GM11168 (cell line): ENCODE measurements around the gene KIAA0753.

ENCODE experiments used
- in situ Hi-C: fragments of 300-500 bp; cut with MboI; formaldehyde crosslinking; loops from one replicate; pipeline ENCODE4 v1.12.0; 2022; ENCODE audit warnings: low sequenced_read_pairs; ENCODE audit not compliant: unreplicated experiment

Gene KIAA0753

DNA sequence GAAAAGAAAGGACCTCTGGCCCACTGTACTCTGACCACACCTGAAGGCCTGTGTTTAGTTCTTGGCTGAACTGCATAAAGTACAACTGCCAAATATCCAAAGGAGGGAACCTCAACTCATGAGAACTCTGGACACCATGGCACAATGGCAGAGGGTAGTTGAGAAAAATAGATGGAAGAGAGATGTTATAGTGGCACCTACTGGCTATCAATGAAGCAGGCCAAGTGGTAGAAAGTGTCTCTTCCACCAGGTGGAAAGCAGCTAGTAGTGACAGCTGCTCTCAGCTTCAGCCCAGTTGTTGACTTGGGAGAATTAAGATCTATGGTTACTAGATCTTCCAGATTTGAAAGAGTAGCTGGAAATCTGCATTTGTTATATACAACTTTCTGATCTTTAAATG lies 7.7 kb upstream of the KIAA0753 start:
- in situ Hi-C loops: no loop called here

GRCh38 chr17:6643451-6644125 lies 3.1 kb upstream of the KIAA0753 start:
- in situ Hi-C loops: no loop called here

DNA sequence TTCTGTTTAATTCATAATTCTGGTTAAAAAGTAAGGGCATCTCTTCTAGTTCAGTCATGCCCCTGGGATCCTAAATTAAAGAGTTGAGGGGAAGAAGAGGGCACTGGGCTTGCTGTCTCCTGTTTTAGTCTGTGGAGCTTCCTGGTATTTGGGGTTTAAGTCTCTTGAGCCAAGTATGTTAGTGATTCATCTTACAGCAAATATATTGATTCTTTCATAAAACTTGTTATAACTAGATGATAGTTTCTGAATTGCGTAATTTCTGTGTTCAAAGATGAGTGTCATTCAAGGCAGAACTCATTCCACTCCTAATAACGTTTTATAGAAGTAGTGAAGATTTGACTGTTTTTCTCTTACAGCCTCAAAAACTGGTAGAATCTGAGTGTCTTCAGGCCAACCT lies 2.1 kb upstream of the KIAA0753 start:
- in situ Hi-C loops: no loop called here

DNA sequence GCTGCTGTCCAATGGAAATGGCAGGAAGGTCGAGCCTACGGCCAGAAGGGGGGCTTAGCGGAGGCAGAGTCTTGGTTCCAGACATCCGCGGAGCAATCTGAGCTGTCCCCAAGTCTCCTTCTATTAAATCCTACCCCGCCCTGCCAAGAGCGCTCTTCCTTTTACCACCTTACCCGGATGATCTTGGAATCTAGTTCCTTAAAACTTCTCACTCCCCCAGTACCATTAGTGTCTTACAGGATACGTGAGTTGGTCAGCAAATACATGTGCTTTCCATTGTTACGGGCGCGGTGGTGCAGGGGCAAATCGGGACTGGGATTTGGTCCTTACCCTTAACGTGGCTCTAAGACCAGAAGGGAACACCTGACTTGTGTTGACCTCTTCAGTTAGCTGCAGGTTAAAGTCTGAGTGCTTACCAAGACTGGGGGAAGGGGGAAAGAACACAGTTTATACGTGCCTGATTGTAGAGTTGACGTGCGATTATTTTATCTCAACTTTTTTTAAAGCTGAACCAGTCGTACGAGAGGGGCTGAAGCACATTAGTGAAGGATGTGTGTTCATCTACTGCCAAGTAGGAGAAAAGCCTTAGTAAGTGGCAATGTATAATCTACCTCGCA lies 844 bp upstream of the KIAA0753 start:
- in situ Hi-C loops: no loop called here

GRCh38 chr17:6639586-6640535 lies 650 bp downstream of the KIAA0753 start:
- in situ Hi-C loops: no loop called here

GRCh38 chr17:6639014-6639585 lies 1.4 kb downstream of the KIAA0753 start:
- in situ Hi-C loops: no loop called here

- in situ Hi-C loops: no loop called here
These were observed 2.2 kb downstream of the KIAA0753 start for GRCh38 chr17:6638046-6638908.

GRCh38 chr17:6637458-6637840 lies 3.1 kb downstream of the KIAA0753 start:
- in situ Hi-C loops: no loop called here

DNA sequence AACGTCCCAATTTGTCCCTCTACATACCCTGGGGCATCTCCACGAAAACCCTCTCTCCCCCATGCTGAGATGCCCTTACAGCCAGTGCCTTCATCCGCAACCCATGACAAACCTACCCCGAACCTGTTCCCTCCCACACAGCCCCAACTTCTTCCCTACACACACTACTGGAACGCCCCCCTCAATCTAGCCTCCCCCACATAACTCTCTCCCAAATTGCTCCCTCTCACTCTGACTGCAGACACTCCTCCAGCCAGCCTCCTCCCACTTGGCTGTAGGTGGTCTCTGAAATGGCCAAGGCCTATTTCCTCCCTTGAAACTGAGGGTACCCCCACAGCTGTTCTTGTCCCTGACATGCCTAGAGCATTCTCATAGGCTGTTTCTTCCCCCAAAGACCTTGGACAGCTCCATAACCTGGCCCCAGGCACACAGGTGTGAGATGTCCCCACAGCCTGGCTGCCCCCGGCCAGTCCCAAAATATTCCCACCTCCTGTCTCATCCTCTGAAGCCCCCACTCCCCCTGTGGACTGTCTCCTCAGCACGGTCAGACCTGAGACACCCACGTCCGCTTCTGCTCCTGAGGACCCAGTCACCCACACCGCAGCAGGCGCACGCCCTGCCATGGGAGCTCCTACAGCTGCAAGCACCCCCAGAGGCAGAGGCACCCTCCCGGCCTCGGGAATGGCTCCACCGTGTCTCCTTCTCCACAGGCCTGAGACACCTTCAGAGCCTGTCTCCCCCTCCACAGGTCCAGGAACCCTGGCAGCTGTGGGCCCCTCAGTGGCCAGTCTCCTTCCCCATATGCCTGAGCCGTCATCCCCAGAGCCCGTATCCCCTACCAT lies 3.7 kb downstream of the KIAA0753 start:
- in situ Hi-C loops: no loop called here

DNA sequence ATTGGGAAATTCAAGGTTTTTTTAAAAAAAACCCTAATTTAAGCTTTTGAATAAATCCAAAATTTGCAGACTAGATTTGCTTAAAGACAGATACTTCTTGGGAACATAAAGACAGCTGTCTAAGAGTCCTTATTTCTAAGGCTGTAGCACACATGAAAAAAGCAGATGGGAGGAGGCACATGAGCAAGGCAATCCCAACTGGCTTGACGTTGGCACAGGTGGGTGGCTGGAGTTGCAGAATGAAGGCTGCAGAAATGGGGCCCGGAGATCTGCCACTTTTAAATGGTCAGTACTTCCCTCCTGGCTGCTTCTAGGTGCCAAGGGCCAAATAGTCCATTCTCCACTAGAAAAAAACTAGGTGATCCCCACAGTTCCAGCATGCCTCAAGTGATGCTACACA lies 4.4 kb downstream of the KIAA0753 start:
- in situ Hi-C loops: no loop called here

DNA sequence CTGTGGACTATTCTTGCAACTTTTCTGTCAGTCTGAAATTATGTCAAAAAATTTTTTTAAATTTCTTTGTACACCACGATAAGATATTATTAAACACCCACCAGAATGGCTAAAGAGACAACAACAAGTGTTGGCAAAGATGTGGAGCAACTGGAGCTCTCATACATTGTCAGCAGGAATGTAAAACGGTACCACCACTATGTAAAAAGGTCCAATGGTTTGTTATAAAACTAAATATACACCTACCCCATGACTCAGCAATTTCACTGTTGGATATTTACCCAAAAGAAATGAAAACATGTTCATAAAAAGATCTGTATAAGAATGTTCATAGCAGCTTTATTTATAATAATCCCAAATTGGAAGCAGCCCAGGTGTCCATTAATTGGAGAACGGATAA lies 7.2 kb downstream of the KIAA0753 start:
- in situ Hi-C loops: no loop called here

DNA sequence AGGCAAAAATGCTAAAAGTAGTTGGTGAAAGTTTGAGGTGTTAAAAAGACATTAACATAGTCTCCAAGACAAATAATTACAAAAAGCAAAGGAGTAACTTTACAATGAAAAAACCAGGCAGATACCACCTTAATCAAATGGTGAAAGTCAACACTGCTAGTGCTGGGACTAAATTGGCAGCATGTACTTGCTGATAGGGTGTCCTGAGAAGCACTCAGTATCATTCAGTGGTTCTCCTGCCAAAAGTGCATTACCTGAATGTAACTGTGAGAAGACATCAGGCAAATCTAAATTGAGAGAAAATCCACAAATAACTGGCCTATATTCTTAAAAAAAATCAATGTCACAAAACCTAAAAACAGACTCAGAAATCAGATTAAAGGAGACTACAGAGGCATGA lies 8.0 kb downstream of the KIAA0753 start:
- in situ Hi-C loops: no loop called here

- in situ Hi-C loops: no loop called here
These were observed 10.1 kb downstream of the KIAA0753 start for GRCh38 chr17:6630390-6630789.

GRCh38 chr17:6627019-6627418 lies 13.5 kb downstream of the KIAA0753 start:
- in situ Hi-C loops: no loop called here

GRCh38 chr17:6626616-6627015 lies 13.9 kb downstream of the KIAA0753 start:
- in situ Hi-C loops: no loop called here

DNA sequence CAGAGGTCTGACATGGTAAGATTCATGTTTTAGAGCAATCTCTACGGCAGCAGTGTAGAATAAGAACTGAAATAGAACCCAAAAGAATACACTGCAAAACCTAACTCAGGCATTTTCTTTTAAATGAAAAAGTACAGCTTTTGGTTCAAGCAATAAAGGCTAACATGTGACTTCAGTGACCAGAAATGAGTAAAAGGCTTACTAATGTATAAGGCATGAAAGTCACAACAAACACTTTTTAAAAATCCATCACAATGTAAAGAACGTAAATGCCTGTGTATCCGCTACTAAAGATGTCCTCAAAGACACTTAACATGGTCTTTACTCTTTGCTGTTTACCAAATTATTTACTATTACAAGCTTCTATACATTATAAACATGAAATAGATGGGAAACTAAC lies 16.6 kb downstream of the KIAA0753 start:
- in situ Hi-C loops: no loop called here

GRCh38 chr17:6611231-6611630 lies 29.3 kb downstream of the KIAA0753 start:
- in situ Hi-C loops: no loop called here

GRCh38 chr17:6610011-6610410 lies 30.5 kb downstream of the KIAA0753 start:
- in situ Hi-C loops: no loop called here

DNA sequence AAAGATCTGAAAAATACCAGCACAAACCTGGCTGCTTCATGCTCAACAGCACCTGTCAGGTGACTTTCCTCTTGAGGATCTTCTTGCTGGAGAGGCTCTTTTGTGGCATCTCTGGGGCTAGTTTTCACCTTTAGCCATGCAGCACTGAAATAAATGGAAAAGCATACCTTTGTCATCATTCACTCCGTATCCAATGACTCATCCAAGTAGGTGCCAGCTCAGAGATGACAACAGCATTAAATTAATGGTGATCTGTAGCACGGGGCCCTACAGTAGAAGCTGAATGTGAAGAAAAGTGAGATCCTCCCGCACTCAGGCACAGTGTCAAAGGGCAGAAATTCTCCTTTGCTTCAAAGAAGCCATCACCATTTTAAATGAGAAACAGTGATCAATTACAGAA lies 32.2 kb downstream of the KIAA0753 start:
- in situ Hi-C loops: no loop called here
